ENCODE results near the gene SAFB. TPM values are rescaled to one million over a fixed set of nuclear protein-coding genes. Genes with fewer than 3 reads are reported as not detected.

The SAFB gene
- polyA plus RNA-seq, 1 donor from 2014 or later: 89.8 TPM

DNA sequence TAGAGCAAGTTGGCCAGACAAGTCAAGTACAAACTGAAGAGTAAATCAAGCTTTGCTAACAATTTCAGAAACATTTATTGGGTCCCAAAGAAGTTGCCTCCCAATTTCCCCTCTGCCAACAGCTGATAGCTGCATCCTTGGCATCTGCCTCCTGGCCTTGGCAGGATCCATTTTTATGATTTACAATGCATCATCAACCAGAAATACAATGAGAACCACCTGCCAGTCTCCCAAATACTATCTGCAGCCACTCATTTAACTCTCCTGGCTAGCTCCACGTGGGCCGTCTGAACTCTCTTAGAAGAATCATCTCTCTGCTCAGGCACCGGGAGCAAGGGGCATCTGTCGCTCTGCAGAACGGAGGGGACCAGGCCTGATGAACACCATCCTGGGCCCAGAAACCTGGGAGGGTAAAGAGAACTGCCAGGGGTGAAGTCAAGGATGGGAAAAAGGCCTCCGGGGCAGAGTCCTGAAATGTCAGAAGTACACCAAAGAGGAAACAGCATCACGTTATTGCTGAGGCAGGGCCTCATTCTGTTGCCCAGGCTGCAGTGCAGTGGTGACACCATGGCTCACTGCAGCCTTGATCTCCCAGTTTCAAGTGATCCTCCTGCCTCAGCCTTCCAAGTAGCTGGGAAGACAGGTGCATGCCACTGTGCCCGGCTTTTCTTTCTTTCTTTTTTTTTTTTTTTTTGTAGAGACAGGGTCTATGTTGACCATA, 94.5 kb downstream of the SAFB start:
- no peaks in the 10 kb centered on the region for H3K9me3 ChIP-seq (ENCODE audit: low read length)
- H3K4me2 ChIP-seq (ENCODE audit: low read length): no peak overlapping the region
- peaks cover 24% of the 10 kb centered on the region for H3K79me2 ChIP-seq (replicated peaks; ENCODE audit: insufficient read depth, low read length)
- no peaks in the 10 kb centered on the region for H3K36me3 ChIP-seq (ENCODE audit: insufficient read depth, low read length)
- H2AFZ ChIP-seq (ENCODE audit: low read depth, low read length): no peak overlapping the region
- no peak overlapping the region for H3K27ac ChIP-seq (ENCODE audit: low read length)
- H3F3A ChIP-seq (ENCODE audit: insufficient read depth, low read length, poor library complexity, severe bottlenecking): no peaks in the 10 kb centered on the region
- H3K9ac ChIP-seq (ENCODE audit: low read length): no peak overlapping the region
- H3K9me2 ChIP-seq (ENCODE audit: insufficient read depth, low read length): no peaks in the 10 kb centered on the region
- no peaks in the 10 kb centered on the region for H3K27me3 ChIP-seq (ENCODE audit: insufficient read depth, low read depth, low read length)
- no peaks in the 10 kb centered on the region for H4K20me1 ChIP-seq (ENCODE audit: insufficient read depth)
- TF ChIP-seq SMC3 (conservative IDR thresholded peaks at IDR 0.05; ENCODE audit: poor library complexity) (no peak), POLR2AphosphoS5 (IDR thresholded peaks at IDR 0.05) (no peak), RAD21 (conservative IDR thresholded peaks at IDR 0.05) (no peak), TAF1 (IDR thresholded peaks at IDR 0.05; ENCODE audit: low read depth) (no peak), EP300 (conservative IDR thresholded peaks at IDR 0.05; ENCODE audit: poor library complexity, severe bottlenecking) (no peak), CTCF (IDR thresholded peaks at IDR 0.05; ENCODE audit: poor library complexity, severe bottlenecking) (no peak), MXI1 (conservative IDR thresholded peaks at IDR 0.05; ENCODE audit: poor library complexity, severe bottlenecking) (no peak), EZH2 (IDR thresholded peaks at IDR 0.05; ENCODE audit: borderline replicate concordance, insufficient read depth, low read length, poor library complexity, severe bottlenecking) (no peak)
- TF ChIP-seq, protein P1, sequence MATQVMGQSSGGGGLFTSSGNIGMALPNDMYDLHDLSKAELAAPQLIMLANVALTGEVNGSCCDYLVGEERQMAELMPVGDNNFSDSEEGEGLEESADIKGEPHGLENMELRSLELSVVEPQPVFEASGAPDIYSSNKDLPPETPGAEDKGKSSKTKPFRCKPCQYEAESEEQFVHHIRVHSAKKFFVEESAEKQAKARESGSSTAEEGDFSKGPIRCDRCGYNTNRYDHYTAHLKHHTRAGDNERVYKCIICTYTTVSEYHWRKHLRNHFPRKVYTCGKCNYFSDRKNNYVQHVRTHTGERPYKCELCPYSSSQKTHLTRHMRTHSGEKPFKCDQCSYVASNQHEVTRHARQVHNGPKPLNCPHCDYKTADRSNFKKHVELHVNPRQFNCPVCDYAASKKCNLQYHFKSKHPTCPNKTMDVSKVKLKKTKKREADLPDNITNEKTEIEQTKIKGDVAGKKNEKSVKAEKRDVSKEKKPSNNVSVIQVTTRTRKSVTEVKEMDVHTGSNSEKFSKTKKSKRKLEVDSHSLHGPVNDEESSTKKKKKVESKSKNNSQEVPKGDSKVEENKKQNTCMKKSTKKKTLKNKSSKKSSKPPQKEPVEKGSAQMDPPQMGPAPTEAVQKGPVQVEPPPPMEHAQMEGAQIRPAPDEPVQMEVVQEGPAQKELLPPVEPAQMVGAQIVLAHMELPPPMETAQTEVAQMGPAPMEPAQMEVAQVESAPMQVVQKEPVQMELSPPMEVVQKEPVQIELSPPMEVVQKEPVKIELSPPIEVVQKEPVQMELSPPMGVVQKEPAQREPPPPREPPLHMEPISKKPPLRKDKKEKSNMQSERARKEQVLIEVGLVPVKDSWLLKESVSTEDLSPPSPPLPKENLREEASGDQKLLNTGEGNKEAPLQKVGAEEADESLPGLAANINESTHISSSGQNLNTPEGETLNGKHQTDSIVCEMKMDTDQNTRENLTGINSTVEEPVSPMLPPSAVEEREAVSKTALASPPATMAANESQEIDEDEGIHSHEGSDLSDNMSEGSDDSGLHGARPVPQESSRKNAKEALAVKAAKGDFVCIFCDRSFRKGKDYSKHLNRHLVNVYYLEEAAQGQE (IDR thresholded peaks at IDR 0.05; ENCODE audit: borderline replicate concordance): no peak
- no peak overlapping the region for H3K4me3 ChIP-seq (ENCODE audit: low read length)

Small RNAs within 50 kb of the gene (small RNA-seq; reads per million reads assigned to genes)
- 0 to 0.65 (median 0) reads per million in 3 experiments for gene SNRPEP4

Other genes with a start within 250 kb of the SAFB start
- not detected in 2 replicates for gene ZNRF4, start 167.7 kb upstream of the SAFB start, polyA plus RNA-seq
- gene TINCR, start 55.1 kb upstream of the SAFB start, polyA plus RNA-seq: 0.50 and 2.0 TPM in 2 replicates
- 38.8 and 40.1 TPM in 2 replicates for gene SAFB2, start 307 bp upstream of the SAFB start, polyA plus RNA-seq
- 46.0 and 52.3 TPM in 2 replicates for gene MICOS13, start 57.4 kb downstream of the SAFB start, polyA plus RNA-seq
- 170 and 223 TPM in 2 replicates for gene HSD11B1L, start 57.9 kb downstream of the SAFB start, polyA plus RNA-seq
- gene RPL36, start 67.2 kb downstream of the SAFB start, polyA plus RNA-seq: 358 and 452 TPM in 2 replicates
- gene LONP1, start 97.1 kb downstream of the SAFB start, polyA plus RNA-seq: 43.1 and 46.2 TPM in 2 replicates
- gene CATSPERD, start 97.6 kb downstream of the SAFB start, polyA plus RNA-seq: not detected in 2 replicates
- 0.97 and 1.0 TPM in 2 replicates for gene PRR22, start 161.7 kb downstream of the SAFB start, polyA plus RNA-seq
- gene DUS3L, start 168.1 kb downstream of the SAFB start, polyA plus RNA-seq: 34.2 and 42.1 TPM in 2 replicates
- 0.62 TPM in 1 of 2 replicates, not detected in the other for gene NRTN, start 182.0 kb downstream of the SAFB start, polyA plus RNA-seq
- gene FUT6, start 216.6 kb downstream of the SAFB start, polyA plus RNA-seq: not detected in 2 replicates
- 0.64 and 0.82 TPM in 2 replicates for gene FUT3, start 228.4 kb downstream of the SAFB start, polyA plus RNA-seq
- gene FUT5, start 247.5 kb downstream of the SAFB start, polyA plus RNA-seq: not detected in 2 replicates